Muscle layer of colon (tissue), 2 donors: ENCODE measurements around the gene SIX1.

Source experiments
- H3K27ac ChIP-seq: one replicate; pipeline ENCODE4 v1.7.0; 2013; ENCODE audit warnings: low read depth, mild to moderate bottlenecking, low read length, moderate library complexity
- H3K27me3 ChIP-seq, 2 donors: one replicate each; pipeline ENCODE4 v1.7.0; 2013; ENCODE audit warnings: low read length in 2 of 2, mild to moderate bottlenecking in 2 of 2; ENCODE audit not compliant: insufficient read depth in 2 of 2, control insufficient read depth in 1 of 2
- H3K36me3 ChIP-seq: one replicate; pipeline ENCODE4 v1.7.0; 2013; ENCODE audit warnings: mild to moderate bottlenecking, low read length; ENCODE audit not compliant: insufficient read depth
- H3K4me1 ChIP-seq: one replicate; pipeline ENCODE4 v1.7.0; 2013; ENCODE audit warnings: mild to moderate bottlenecking, low read length; ENCODE audit not compliant: insufficient read depth
- H3K4me3 ChIP-seq, 2 donors: one replicate each; pipeline ENCODE4 v1.7.0; 2013; ENCODE audit warnings: low read length in 2 of 2, low read depth in 1 of 2, mild to moderate bottlenecking in 1 of 2, moderate library complexity in 1 of 2
- H3K9ac ChIP-seq: one replicate; pipeline ENCODE4 v1.7.0; 2013; ENCODE audit warnings: low read length
- H3K9me3 ChIP-seq: one replicate; pipeline ENCODE4 v1.7.0; 2013; ENCODE audit warnings: mild to moderate bottlenecking, low read length
- donor health status: abdominal sarcoma.
- donor health status: Adenocarcinoma of cecum.

Gene SIX1

GRCh38 chr14:60665177-60665550 is 15.9 kb upstream of the SIX1 start:
- Histone ChIP-seq H3K9me3 (no peaks in the 10 kb centered on the region), H3K9ac (no peak overlapping the region), H3K4me1 (no peaks in the 10 kb centered on the region), H3K27ac (no peak overlapping the region), H3K36me3 (no peaks in the 10 kb centered on the region), H3K27me3 (peaks cover 0 to 8% of the 10 kb centered on the region in 2 donors), H3K4me3 (no peak overlapping the region)

- H3K27ac ChIP-seq = no peak overlapping the region
- no peak overlapping the region for H3K4me3 ChIP-seq
- no peaks in the 10 kb centered on the region for H3K4me1 ChIP-seq
- H3K9me3 ChIP-seq = no peaks in the 10 kb centered on the region
- H3K9ac ChIP-seq = no peak overlapping the region
- no peaks in the 10 kb centered on the region for H3K36me3 ChIP-seq
- peaks cover 9 to 22% of the 10 kb centered on the region in 2 donors for H3K27me3 ChIP-seq
Measured at GRCh38 chr14:60662982-60663381, 13.7 kb upstream of the SIX1 start.

GRCh38 chr14:60661721-60662120 is 12.4 kb upstream of the SIX1 start:
- no peaks in the 10 kb centered on the region for H3K9me3 ChIP-seq
- peaks cover 6% of the 10 kb centered on the region for H3K4me1 ChIP-seq
- H3K27me3 ChIP-seq = peaks cover 22% of the 10 kb centered on the region in 2 donors
- H3K4me3 ChIP-seq = no peak overlapping the region
- H3K9ac ChIP-seq = no peak overlapping the region
- H3K27ac ChIP-seq = no peak overlapping the region
- no peaks in the 10 kb centered on the region for H3K36me3 ChIP-seq

- H3K9ac ChIP-seq = no peak overlapping the region
- peaks cover 16% of the 10 kb centered on the region for H3K4me1 ChIP-seq
- H3K27ac ChIP-seq = no peak overlapping the region
- H3K36me3 ChIP-seq = no peaks in the 10 kb centered on the region
- H3K9me3 ChIP-seq = no peaks in the 10 kb centered on the region
- peaks cover 45 to 47% of the 10 kb centered on the region in 2 donors for H3K27me3 ChIP-seq
- H3K4me3 ChIP-seq = no peak overlapping the region
Measured at GRCh38 chr14:60658909-60659585, 9.8 kb upstream of the SIX1 start.

GRCh38 chr14:60658211-60658690 is 9.0 kb upstream of the SIX1 start:
- H3K4me1 ChIP-seq = peaks cover 18% of the 10 kb centered on the region
- H3K9ac ChIP-seq = no peak overlapping the region
- H3K36me3 ChIP-seq = no peaks in the 10 kb centered on the region
- peaks cover 53 to 55% of the 10 kb centered on the region in 2 donors for H3K27me3 ChIP-seq
- H3K27ac ChIP-seq = no peak overlapping the region
- H3K4me3 ChIP-seq = peak overlapping the region in 1 of 2 donors; percentile 55
- no peaks in the 10 kb centered on the region for H3K9me3 ChIP-seq

GRCh38 chr14:60657456-60658210 is 8.4 kb upstream of the SIX1 start:
- no peak overlapping the region for H3K27ac ChIP-seq
- H3K9me3 ChIP-seq = peaks cover 3% of the 10 kb centered on the region
- H3K36me3 ChIP-seq = no peaks in the 10 kb centered on the region
- H3K4me1 ChIP-seq = peaks cover 25% of the 10 kb centered on the region
- H3K4me3 ChIP-seq = peak overlapping the region; percentile 55 to 69
- no peak overlapping the region for H3K9ac ChIP-seq
- H3K27me3 ChIP-seq = peaks cover 55 to 62% of the 10 kb centered on the region in 2 donors

GRCh38 chr14:60656686-60657455 is 7.6 kb upstream of the SIX1 start:
- H3K4me3 ChIP-seq = peak overlapping the region; percentile 55 to 69

GRCh38 chr14:60655898-60656685 is 6.8 kb upstream of the SIX1 start:
- H3K4me3 ChIP-seq = peak overlapping the region in 1 of 2 donors; percentile 55
- H3K9ac ChIP-seq = no peak overlapping the region
- peaks cover 7% of the 10 kb centered on the region for H3K9me3 ChIP-seq
- H3K27ac ChIP-seq = no peak overlapping the region
- H3K4me1 ChIP-seq = peaks cover 25% of the 10 kb centered on the region
- no peaks in the 10 kb centered on the region for H3K36me3 ChIP-seq
- H3K27me3 ChIP-seq = peaks cover 67 to 77% of the 10 kb centered on the region in 2 donors

More at GRCh38 chr14:60656686-60657455, 7.6 kb upstream of the SIX1 start:
- Histone ChIP-seq H3K9ac (no peak overlapping the region), H3K27me3 (peaks cover 59 to 69% of the 10 kb centered on the region in 2 donors), H3K27ac (no peak overlapping the region), H3K9me3 (peaks cover 7% of the 10 kb centered on the region), H3K36me3 (no peaks in the 10 kb centered on the region), H3K4me1 (peaks cover 25% of the 10 kb centered on the region)

GRCh38 chr14:60655119-60655897 is 6.0 kb upstream of the SIX1 start:
- no peaks in the 10 kb centered on the region for H3K36me3 ChIP-seq
- H3K9me3 ChIP-seq = peaks cover 7% of the 10 kb centered on the region
- H3K4me1 ChIP-seq = peaks cover 25% of the 10 kb centered on the region
- no peak overlapping the region for H3K27ac ChIP-seq
- H3K9ac ChIP-seq = no peak overlapping the region
- no peak overlapping the region for H3K4me3 ChIP-seq
- peaks cover 75 to 85% of the 10 kb centered on the region in 2 donors for H3K27me3 ChIP-seq

- H3K27ac ChIP-seq = no peak overlapping the region
- H3K4me1 ChIP-seq = peaks cover 25% of the 10 kb centered on the region
- H3K9me3 ChIP-seq = peaks cover 7% of the 10 kb centered on the region
- H3K4me3 ChIP-seq = no peak overlapping the region
- H3K36me3 ChIP-seq = no peaks in the 10 kb centered on the region
- peaks cover 83 to 90% of the 10 kb centered on the region in 2 donors for H3K27me3 ChIP-seq
- H3K9ac ChIP-seq = no peak overlapping the region
Measured at GRCh38 chr14:60654334-60654821, 5.1 kb upstream of the SIX1 start.
